ENCODE data around the gene SAMHD1. TPM values are rescaled to one million over a fixed set of nuclear protein-coding genes. Genes with fewer than 3 reads are reported as not detected.
A peak's percentile ranks its signal among the peaks of the same experiment; 100 is the strongest.
"Not testable (repeated sequence)": the region's sequence is repeated elsewhere in the genome, so short reads cannot be mapped to it uniquely, and the experiment has no call there.

SAMHD1 gene
- total RNA-seq, 1 donor from 2014 or later, result 57.0 TPM

DNA sequence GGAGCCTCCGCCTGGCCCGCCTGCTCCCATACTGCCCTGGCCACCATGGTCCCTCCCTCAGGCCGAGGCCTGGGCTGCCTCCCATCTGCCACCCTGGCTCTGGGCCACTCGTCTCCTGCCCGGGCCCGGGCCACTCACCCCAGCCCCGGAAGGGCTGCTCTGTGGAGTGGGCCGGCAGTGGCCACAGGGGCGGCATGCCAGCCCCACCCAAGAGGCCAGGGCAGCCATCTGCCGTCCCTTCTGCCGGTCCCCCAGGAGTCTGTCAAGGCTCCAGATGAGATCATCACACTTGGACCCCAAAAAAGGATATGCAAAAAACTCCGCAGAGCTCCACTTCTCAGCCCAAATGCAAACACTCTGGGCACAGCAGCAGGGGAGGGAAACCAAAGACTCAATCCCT, 99.3 kb downstream of the SAMHD1 start:
- DNase-seq, result no peak

DNA sequence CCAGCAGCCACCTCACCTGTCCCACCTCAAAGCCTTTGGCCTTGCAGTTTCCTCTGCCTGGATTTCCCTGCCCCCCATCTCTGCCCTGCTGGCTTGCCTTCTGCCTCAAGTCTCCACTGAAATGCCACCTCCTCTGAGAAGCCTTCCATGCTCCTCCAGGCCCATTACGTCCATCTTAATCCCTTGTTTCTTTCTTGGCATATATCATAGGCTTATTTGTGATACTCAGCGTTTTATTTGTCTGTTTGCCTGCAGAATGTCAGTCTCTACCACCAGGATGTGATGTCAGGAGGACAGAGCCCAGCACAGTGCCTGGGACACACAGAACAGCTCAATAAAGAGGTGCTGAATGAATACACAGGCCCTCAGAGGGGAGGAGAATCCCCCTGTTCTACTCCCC, 100.0 kb downstream of the SAMHD1 start:
- no peak for DNase-seq

DNA sequence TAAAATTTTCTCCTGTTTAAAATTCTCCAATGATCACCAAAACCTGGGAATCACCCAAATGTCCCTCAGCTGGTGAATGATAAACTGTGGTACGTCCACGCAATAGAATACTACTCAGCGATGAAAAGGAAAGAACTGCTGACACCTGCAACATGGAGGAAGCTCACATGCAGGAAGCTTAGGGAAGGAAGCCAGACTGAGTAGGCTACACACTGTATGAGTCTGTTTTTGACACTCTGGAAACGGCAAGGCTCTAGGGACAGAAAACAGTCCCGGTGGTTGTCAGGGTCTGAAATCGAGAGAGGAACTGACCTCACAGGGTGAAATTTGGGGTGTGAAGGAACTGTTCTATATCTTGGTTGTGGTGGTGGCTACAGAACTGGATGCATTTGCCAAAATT, 100.7 kb downstream of the SAMHD1 start:
- no peak for DNase-seq

DNA sequence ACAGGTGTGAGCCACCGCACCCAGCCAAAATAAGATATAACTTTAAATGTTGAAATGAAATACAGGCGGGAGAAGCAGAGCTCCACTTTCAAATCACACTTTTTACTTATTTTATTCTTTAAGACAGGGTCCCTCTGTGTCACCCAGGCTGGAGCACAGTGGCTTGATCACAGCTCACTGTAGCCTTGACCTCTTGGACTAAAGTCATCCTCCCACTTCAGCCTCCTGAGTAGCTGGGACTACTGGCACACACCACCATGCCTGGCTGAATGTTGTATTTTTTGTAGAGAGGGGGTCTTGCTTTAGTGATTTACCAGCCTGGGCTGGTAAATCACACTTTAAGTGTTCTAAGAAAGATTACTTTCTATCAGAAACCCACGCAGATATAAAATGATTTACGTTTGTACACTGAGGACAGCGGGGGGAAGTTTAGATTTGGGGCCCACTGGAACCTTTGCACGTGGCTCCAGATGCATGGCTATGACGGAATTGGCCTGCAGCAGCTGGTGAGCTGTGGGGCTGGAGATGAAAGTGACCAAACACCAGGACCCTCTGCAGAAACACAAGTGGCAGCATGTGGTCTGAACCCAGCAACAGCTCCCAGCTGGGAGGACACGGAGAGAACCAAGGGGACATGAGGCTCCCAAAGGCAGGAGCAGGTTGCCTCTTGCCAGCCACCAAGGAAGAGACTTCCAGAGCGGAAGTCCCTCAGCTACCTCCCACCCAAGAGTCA, 102.0 kb downstream of the SAMHD1 start:
- no peak for DNase-seq

DNA sequence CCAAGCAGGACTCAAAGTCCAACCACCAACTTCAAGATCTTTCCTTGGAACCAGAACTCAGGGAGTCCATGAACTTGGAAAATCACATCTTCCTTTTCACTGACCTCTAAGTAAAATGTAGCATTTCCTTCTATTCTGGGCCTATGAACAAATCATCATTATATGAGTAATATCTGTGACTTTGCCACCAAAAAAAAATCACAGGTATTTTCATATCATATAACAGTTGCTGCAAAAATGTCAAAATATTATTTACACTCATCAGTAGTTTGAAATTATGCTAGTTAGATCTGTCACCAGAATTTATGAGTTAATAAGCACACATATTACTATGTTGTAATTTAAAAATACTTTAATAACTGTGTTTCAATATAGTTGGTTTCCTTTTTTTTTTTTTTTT, 102.8 kb downstream of the SAMHD1 start:
- no peak for DNase-seq

DNA sequence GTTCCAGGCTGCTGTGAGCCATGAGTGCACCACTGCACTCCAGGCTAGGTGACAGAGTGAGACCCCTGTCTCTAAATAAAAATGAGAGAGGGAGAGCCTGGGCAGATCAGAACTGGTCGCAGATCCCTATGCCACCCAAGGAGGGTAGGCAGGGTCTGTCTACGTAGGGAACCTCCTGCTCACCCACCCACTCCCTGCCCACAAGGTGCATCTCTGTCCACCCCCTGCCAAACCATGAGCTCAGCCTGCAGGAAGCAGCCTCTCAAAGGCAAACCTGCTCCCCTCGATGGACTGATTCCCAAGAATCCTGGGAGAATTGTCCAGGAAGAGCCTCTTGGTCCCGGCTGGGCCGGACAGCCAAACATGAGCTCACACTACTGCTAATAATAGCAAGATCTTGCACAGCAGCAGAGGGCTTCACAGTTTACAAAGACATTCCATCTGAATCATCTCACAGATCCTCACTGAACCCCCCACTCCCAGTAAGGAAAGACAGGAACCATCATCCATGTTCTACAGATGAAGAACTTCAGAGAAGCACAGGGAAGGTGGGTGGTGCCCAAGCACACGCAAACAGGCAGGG, 103.3 kb downstream of the SAMHD1 start:
- DNase-seq, result peak; percentile 79

DNA sequence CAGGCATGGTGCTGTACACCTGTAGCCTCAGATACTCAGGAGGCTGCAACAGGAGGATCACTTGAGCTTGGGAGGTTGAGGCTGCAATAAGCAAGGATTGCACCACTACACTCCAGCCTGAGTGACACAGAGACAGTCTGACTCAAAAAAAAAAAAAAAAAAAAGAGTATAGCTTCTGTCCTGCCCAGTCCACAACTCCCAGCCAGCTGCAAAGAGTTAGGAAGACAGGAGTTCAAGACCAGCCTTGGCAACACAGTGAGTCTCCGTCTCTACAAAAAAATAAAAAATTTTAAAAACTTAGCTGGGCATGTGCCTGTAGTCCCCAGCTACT, 103.8 kb downstream of the SAMHD1 start:
- no peak for DNase-seq

DNA sequence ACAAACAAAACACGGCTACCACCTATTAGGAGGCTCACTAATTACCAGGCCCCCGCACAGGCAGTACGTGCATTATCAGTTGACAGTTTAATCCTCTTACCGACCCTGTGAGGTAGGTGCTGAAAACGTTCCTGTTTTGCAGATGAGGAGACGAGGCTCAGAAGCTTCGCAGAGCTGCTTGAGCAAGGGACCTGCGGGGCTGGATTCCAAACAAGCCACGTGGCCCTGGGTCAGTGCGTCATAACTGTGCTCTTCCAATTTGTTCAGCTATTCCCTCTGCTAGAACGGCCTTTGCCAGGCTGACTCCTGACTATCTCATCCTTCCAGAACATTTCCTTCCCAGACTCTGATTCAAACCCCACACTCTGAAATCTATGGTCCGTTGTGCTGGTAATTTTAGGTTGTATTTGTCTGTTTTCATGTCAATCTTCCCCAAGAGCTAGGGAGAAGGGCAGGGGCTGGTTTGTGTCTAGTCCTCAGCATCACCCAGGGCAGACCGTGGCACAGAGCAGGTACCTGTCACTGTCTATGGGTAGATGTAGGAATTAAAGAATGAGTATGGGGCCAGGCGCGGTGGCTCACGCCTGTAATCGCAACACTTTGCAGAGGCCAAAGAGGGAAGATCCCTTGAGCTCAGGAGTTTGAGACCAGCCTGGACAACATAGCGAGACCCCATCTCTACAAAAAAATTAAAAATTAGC, 104.3 kb downstream of the SAMHD1 start:
- peak; percentile 64 for DNase-seq

DNA sequence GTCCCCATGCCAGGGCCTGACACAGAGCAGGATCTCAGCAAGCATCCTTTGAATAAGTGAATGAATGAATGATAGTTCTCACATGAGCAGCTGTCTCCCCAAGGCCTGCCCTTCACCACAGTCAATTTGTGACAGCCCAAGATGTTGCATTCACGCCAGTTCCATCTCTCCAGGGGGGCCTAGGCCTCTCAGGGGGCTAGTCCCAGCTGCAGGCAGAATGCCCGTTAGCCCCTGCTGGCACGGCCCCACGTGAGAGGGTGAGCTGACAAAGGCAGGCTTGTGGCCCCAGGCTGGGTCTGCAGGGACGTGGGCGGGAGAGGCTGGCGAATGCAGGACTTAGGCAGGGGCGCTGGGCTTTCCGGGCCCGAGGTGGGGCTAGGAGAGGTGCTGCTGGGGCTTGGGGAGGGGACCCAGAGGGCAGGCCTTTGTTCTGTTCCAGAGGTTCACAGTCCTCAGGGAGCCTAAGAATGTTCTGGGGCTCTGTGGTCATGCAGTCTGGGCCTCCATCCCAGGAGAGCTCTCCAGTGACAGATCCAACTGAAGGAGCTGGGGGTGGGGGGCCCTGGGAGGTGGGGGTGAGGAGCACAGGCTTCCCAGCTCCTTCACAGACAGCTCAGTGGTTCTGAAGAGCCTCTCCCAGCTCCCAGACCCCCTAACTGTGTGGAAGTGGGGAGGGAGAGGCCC, 106.1 kb downstream of the SAMHD1 start:
- no peak for DNase-seq

DNA sequence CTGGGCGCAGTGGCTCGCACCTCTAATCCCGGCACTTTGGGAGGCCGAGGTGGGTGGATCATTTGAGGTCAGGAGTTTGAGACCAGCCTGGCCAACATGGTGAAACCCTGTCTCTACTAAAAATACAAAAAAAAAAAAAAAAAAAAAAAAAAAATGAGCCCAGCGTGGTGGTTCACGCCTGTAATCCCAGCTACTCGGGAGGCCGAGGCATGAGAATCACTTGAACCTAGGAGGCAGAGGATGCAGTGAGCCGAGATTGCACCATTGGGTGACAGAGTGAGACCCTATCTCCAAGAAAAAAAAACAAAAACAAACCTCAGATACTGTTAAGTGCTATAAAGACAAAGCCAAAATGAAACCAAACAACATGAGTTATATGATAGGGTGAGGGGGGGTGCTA, 110.5 kb downstream of the SAMHD1 start:
- DNase-seq, result not testable (repeated sequence)

Other genes starting within 250 kb of the SAMHD1 start
- gene NDRG3, start 205.6 kb downstream of the SAMHD1 start, total RNA-seq, result 17.1 TPM
- 10.7 TPM for gene DSN1, start 177.9 kb downstream of the SAMHD1 start, total RNA-seq
- 0.21 TPM for gene TLDC2, start 75.6 kb downstream of the SAMHD1 start, total RNA-seq
- gene RBL1, start 144.3 kb upstream of the SAMHD1 start, total RNA-seq, result 12.9 TPM
- 119 TPM for gene RPN2, start 227.6 kb upstream of the SAMHD1 start, total RNA-seq
- 10.5 TPM for gene MROH8, start 227.8 kb upstream of the SAMHD1 start, total RNA-seq